AG09309 (cell line): ENCODE results near the gene ADM.

Experiments
- DNase-seq: peaks from one replicate; pipeline ENCODE4 v3.0.0-alpha.2; 2010; ENCODE audit warnings: low read depth
- H3K4me3 ChIP-seq: 2 replicates; pipeline ENCODE4 v1.5.1; 2011; ENCODE audit warnings: mild to moderate bottlenecking, low read depth, low read length, moderate library complexity; ENCODE audit not compliant: control insufficient read depth
- TF ChIP-seq, protein P1 (sequence below): IDR thresholded peaks from 2 replicates; pipeline ENCODE4 v1.5.1; 2011; ENCODE audit warnings: mild to moderate bottlenecking, low read depth, low read length, inconsistent platforms; ENCODE audit not compliant: insufficient read depth, control insufficient read depth; ENCODE audit errors: missing control alignments

Gene ADM

DNA sequence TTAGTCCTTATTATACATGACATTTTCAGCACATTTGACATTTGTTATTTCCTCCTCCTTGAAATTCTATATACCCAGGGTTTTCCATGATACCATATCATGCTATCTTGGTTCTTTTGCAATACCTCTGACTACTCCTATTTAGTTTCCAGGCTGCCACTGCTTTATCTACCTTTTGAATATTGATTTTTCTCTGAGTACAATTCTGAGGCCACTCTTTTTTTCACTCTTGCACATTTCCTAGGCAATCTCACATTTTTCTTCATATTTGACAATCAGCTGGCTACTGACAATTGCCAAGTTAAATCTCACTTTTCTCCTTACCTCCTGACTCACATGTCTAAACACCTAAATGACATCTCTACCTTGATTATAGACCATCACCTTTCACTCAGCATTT, 22.8 kb upstream of the ADM start:
- DNase-seq, result no peak
- H3K4me3 ChIP-seq, result no peak overlapping the region
- TF ChIP-seq, protein P1, sequence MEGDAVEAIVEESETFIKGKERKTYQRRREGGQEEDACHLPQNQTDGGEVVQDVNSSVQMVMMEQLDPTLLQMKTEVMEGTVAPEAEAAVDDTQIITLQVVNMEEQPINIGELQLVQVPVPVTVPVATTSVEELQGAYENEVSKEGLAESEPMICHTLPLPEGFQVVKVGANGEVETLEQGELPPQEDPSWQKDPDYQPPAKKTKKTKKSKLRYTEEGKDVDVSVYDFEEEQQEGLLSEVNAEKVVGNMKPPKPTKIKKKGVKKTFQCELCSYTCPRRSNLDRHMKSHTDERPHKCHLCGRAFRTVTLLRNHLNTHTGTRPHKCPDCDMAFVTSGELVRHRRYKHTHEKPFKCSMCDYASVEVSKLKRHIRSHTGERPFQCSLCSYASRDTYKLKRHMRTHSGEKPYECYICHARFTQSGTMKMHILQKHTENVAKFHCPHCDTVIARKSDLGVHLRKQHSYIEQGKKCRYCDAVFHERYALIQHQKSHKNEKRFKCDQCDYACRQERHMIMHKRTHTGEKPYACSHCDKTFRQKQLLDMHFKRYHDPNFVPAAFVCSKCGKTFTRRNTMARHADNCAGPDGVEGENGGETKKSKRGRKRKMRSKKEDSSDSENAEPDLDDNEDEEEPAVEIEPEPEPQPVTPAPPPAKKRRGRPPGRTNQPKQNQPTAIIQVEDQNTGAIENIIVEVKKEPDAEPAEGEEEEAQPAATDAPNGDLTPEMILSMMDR, result no peak

DNA sequence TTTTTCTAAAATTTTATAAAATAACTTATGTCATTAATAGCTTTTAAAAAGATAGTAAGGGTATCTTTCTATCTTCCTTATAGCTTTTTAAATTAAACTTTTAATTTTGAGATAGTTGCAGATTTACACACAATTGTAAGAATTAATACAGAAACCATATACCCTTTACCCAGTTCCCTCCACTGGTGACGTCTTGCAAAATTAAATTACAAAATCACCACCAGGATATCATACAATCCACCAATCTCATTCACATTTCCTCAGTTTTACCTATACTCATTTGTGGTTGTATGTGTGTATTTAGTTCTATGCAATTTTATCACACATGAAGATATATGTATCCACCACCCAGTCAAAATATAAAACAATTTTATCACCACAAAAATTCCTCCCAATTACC, 20.9 kb upstream of the ADM start:
- TF ChIP-seq, protein P1, result no peak
- no peak overlapping the region for H3K4me3 ChIP-seq
- no peak for DNase-seq

DNA sequence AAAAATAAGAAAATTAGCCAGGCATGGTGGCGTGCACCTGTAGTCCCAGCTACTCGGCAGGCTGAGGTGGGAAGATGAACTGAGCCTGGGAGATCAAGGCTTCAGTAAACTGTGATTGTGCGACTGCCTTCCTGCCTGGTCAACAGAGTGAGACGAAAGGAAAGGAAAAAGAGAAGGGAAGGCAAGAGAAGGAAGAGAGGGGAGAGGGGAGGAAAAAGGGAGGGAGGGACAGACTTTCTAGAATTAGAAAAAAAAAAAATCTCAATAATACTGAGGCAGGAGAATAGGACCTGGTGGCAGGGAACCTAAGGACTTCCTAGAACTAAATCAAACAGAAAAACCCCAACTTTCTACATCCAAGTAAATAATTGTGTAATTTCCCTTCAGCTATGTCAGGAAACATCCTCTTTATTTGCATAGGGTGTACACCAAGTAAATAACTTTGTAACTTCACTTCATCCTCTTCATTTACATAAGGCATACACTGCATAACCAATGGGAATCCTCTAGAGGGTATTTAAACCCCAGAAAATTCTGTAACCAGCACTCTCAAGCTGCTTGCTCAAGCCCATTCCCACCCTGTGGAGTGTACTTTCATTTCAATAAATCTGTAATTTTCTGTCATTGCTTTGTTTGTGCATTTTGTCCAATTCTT, 19.6 kb upstream of the ADM start:
- H3K4me3 ChIP-seq, result no peak overlapping the region
- TF ChIP-seq, protein P1, result no peak
- no peak for DNase-seq

DNA sequence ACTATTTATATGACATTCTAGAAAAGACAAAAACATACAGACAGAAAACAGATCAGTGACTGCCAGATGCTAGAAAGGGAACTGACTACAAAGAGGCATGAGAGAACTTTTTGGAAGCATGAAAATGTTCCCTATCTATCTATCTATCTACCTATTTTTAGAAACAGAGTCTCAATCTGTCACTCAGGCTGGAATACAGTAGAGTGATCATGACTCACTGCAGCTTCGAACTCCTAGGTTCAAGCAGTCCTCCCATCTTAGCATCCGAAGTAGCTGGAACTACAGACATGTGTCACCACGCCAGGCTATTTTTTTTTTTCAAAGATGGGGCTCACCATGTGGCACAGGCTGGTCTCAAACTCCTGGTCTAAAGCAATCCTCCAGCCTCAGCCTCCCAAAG, 17.7 kb upstream of the ADM start:
- TF ChIP-seq, protein P1, result no peak
- DNase-seq, result no peak
- no peak overlapping the region for H3K4me3 ChIP-seq

DNA sequence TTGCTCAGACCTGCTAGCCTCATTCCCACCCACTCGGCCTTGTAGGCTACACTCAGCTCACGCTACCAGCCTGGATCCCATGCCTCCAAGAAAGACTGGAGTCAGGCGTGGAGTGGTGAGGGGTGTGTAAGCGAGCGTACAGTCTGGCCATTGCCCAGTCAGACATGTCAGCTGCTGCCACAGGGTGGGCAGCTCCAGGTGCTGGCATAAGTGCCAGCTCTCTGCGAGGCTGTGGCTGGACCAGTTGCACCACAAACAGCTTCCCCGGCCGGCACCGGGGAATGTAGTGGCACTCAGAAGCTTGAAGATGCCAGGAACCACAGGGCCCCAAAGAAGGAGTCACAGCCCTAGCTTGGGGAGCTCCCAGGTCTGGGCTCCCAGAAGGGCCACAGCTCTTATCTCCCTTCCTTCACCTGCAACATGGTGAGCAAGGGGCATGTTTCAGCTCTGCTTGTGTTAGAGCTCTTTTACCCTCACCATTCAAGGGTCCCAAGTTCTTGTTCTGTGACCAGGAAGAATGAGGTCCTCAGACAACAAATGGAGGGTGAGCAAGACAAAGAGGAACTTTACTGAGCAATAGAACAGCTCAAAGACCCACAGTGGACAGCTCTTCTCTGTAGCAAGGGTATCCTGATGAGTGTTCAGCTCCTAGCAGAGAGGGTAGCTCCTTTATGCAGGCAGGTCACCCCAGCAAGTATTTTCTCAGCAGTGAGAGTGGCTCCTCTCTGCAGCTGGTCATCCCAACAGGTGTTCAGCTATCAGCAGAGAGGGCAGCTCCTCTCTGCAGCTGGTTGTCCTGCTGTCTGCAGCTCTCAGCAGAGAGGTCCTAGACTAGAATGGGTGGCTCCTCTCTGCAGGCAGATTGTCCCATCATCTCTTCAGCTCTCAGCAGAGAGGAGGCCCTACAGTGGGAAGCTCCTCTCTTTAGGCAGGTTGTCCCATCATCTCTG, 16.8 kb upstream of the ADM start:
- no peak overlapping the region for H3K4me3 ChIP-seq
- no peak for DNase-seq
- TF ChIP-seq, protein P1, result no peak

DNA sequence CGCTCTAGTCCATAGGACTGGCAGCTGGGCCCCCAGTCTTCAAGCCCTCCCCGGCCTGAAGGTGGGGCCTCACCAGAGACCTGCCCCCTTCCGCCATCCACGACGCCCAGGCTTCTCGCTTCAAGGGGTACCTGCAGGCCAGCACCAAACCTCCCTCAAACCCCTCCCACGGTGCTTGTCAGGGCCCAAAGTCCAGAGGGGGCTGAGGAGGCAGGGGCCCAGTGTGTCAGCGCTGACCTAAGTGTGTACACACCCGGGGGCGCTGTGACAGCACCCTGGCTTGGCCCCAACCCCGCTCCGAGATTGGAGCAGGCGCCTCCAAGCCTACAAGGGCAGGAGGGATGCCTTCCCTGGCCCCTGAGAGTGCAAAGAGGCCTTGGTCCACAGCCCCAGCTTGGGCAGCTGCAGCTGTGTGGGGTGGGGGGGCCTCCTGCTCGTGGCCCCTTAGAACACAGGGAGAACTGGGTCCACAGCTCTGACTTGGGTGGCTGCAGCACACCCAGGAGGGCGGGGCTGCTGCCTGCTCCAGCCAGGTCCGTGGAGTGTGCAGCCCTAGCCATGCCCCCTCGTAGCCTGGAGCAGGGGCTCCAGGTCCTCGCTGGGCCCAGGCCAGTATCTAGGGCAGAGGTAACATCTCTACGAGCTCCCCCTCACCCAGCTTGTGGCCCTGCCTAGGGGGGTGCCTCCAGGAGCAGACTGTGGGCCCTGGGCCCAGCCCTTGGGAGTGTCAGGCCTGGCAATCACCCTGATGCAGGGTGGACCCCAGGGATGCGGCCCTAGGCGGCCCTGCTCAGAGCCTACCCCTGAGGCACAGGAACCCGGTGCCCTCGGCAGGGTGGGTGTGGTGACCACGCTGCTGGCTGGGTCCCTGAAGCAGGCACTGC, 15.8 kb upstream of the ADM start:
- no peak for DNase-seq
- H3K4me3 ChIP-seq, result no peak overlapping the region
- TF ChIP-seq, protein P1, result no peak
